Measurements from ENCODE around the gene HIRA. TPM values are rescaled to one million over a fixed set of nuclear protein-coding genes. Genes with fewer than 3 reads are reported as not detected.

Gene HIRA
- total RNA-seq, 2 donors from 2014 or later = 15.3 to 21.8 TPM

- Histone ChIP-seq H3K4me3 (no peak overlapping the region), H3K4me1 (replicated peaks) (no peaks in the 10 kb centered on the region), H3K27ac (no peak overlapping the region), H3K9me3 (no peaks in the 10 kb centered on the region), H3K27me3 (replicated peaks; ENCODE audit: insufficient read depth) (no peaks in the 10 kb centered on the region), H3K36me3 (peaks cover 0 to 4% of the 10 kb centered on the region in 2 donors)
- WGBS = 95% methylated on average over 13 of the region's 13 CpGs
- no peak for DNase-seq (ENCODE audit: low spot score)
- intact Hi-C loops (cut with DNase I) = no loop called here
- no peak for TF ChIP-seq POLR2AphosphoS5 (IDR thresholded peaks at IDR 0.05)
- TF ChIP-seq POLR2A (IDR thresholded peaks at IDR 0.05) = no peak
- no peak for TF ChIP-seq CTCF (IDR thresholded peaks at IDR 0.05)
Measured at GRCh38 chr22:19358703-19359553, 72.6 kb downstream of the HIRA start.

GRCh38 chr22:19358195-19358594 is 73.3 kb downstream of the HIRA start:
- Histone ChIP-seq H3K4me1 (replicated peaks) (no peaks in the 10 kb centered on the region), H3K36me3 (peaks cover 3 to 6% of the 10 kb centered on the region in 2 donors), H3K9me3 (no peaks in the 10 kb centered on the region), H3K4me3 (no peak overlapping the region), H3K27ac (no peak overlapping the region), H3K27me3 (replicated peaks; ENCODE audit: insufficient read depth) (no peaks in the 10 kb centered on the region)
- no peak for DNase-seq (ENCODE audit: low spot score)
- intact Hi-C loops (cut with DNase I) = no loop called here
- WGBS = 100% methylated on average over 2 of the region's 2 CpGs
- TF ChIP-seq CTCF (IDR thresholded peaks at IDR 0.05) = no peak
- no peak for TF ChIP-seq POLR2AphosphoS5 (IDR thresholded peaks at IDR 0.05)
- no peak for TF ChIP-seq POLR2A (IDR thresholded peaks at IDR 0.05)

- DNase-seq (ENCODE audit: low spot score) = no peak
- whole genome bisulfite sequencing = 78% methylated on average over 14 of the region's 14 CpGs
- intact Hi-C loops (cut with DNase I) = no loop called here
- TF ChIP-seq POLR2A (IDR thresholded peaks at IDR 0.05) = no peak
- TF ChIP-seq CTCF (IDR thresholded peaks at IDR 0.05) = no peak
- TF ChIP-seq POLR2AphosphoS5 (IDR thresholded peaks at IDR 0.05) = no peak
- H3K36me3 ChIP-seq = peaks cover 7 to 10% of the 10 kb centered on the region in 2 donors
- no peaks in the 10 kb centered on the region for H3K4me1 ChIP-seq (replicated peaks)
- no peaks in the 10 kb centered on the region for H3K9me3 ChIP-seq
- no peak overlapping the region for H3K4me3 ChIP-seq
- H3K27me3 ChIP-seq (replicated peaks; ENCODE audit: insufficient read depth) = no peaks in the 10 kb centered on the region
- no peak overlapping the region for H3K27ac ChIP-seq
Measured at GRCh38 chr22:19357270-19358105, 74.0 kb downstream of the HIRA start.

GRCh38 chr22:19356708-19357269 is 74.7 kb downstream of the HIRA start:
- H3K4me1 ChIP-seq (replicated peaks) = no peaks in the 10 kb centered on the region
- H3K36me3 ChIP-seq = peaks cover 7 to 10% of the 10 kb centered on the region in 2 donors
- no peak overlapping the region for H3K27ac ChIP-seq
- no peaks in the 10 kb centered on the region for H3K9me3 ChIP-seq
- TF ChIP-seq POLR2A (IDR thresholded peaks at IDR 0.05) (no peak), POLR2AphosphoS5 (IDR thresholded peaks at IDR 0.05) (no peak), CTCF (IDR thresholded peaks at IDR 0.05) (no peak)
- H3K4me3 ChIP-seq = no peak overlapping the region
- WGBS = 98% methylated on average over 8 of the region's 8 CpGs
- no peak for DNase-seq (ENCODE audit: low spot score)
- no peaks in the 10 kb centered on the region for H3K27me3 ChIP-seq (replicated peaks; ENCODE audit: insufficient read depth)
- intact Hi-C loops (cut with DNase I) = no loop called here

Data from prostate gland (tissue), 2 donors.